ENCODE results near the gene CXCL9. TPM values are rescaled to one million over a fixed set of nuclear protein-coding genes. Genes with fewer than 3 reads are reported as not detected.

CXCL9 gene
- total RNA-seq, 1 experiment from 2014 or later, result not detected

DNA sequence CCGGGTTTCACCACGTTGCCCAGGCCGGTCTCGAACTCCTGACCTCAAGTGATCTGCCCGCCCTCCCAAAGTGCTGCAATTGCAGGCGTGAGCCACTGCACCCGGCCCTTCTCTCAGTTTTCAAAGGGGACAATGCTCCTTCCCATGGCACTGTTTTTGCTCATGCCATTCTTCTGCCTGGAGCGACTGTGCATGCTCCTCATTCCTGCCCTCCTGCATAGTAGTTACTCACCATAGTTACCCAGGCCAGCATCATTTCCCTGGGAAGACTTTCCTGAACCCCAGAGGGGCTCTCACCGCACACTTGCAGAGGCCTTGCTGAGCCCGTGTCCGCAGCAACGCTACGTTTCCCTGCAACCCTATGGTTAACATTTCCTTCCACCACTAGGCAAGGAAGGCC lies 3.3 kb upstream of the CXCL9 start:
- H3K27me3 ChIP-seq (ENCODE audit: insufficient read depth, low read depth), result no peaks in the 10 kb centered on the region
- H3K79me2 ChIP-seq (ENCODE audit: low read depth), result no peaks in the 10 kb centered on the region
- ChIA-PET CTCF (no interaction called here), POLR2A (ENCODE audit: unreplicated experiment) (no interaction called here)
- H3F3A ChIP-seq (ENCODE audit: insufficient read depth, low read depth), result peaks cover 11% of the 10 kb centered on the region; the same call in 1 of the 2 replicates
- H3K27ac ChIP-seq, result no peak overlapping the region
- no peak overlapping the region for H3K4me2 ChIP-seq
- no peaks in the 10 kb centered on the region for H3K9me3 ChIP-seq (ENCODE audit: insufficient read depth, low read depth)
- BruUV-seq (replicated peaks), result no TSS peak
- H3K4me1 ChIP-seq (replicated peaks; ENCODE audit: insufficient read depth), result peaks cover 17% of the 10 kb centered on the region
- intact Hi-C loops (cut with micrococcal nuclease; ENCODE audit: unreplicated experiment), result no loop called here
- H3K36me3 ChIP-seq (ENCODE audit: low read depth), result no peaks in the 10 kb centered on the region
- no peak for DNase-seq
- no peaks in the 10 kb centered on the region for H3K9me2 ChIP-seq (ENCODE audit: insufficient read depth)
- TF ChIP-seq, protein P1, sequence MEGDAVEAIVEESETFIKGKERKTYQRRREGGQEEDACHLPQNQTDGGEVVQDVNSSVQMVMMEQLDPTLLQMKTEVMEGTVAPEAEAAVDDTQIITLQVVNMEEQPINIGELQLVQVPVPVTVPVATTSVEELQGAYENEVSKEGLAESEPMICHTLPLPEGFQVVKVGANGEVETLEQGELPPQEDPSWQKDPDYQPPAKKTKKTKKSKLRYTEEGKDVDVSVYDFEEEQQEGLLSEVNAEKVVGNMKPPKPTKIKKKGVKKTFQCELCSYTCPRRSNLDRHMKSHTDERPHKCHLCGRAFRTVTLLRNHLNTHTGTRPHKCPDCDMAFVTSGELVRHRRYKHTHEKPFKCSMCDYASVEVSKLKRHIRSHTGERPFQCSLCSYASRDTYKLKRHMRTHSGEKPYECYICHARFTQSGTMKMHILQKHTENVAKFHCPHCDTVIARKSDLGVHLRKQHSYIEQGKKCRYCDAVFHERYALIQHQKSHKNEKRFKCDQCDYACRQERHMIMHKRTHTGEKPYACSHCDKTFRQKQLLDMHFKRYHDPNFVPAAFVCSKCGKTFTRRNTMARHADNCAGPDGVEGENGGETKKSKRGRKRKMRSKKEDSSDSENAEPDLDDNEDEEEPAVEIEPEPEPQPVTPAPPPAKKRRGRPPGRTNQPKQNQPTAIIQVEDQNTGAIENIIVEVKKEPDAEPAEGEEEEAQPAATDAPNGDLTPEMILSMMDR (conservative IDR thresholded peaks at IDR 0.05), result no peak
- TF ChIP-seq EZH2 (IDR thresholded peaks at IDR 0.05; ENCODE audit: low read depth), result no peak
- H2AFZ ChIP-seq, result no peak overlapping the region
- no peaks in the 10 kb centered on the region for H4K20me1 ChIP-seq (ENCODE audit: insufficient read depth)
- no peak overlapping the region for H3K4me3 ChIP-seq

DNA sequence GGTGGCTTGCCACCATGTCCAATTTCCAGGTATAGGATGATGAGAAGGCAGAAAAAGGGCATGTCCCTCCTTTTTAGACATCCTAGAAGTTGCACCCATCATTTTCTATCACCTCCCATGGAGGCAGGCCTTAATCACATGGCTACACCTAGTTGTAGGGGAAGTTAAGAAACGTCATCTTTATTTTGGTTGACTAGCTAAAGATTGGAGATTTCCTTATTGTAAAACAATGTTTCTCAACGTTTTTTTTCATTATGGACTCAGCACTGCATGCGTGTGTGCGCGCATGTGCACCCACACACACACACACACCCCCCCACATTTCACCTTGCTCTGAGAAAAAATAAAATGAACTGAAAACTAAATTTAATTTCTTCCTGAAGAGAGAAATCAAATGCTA lies 2.0 kb upstream of the CXCL9 start:
- Histone ChIP-seq H3K36me3 (ENCODE audit: low read depth) (no peaks in the 10 kb centered on the region), H3K9me3 (ENCODE audit: insufficient read depth, low read depth) (no peaks in the 10 kb centered on the region), H2AFZ (no peak overlapping the region), H3K27ac (no peak overlapping the region), H4K20me1 (ENCODE audit: insufficient read depth) (no peaks in the 10 kb centered on the region), H3K27me3 (ENCODE audit: insufficient read depth, low read depth) (no peaks in the 10 kb centered on the region), H3K9me2 (ENCODE audit: insufficient read depth) (no peaks in the 10 kb centered on the region), H3F3A (ENCODE audit: insufficient read depth, low read depth) (peaks cover 11% of the 10 kb centered on the region; the same call in 1 of the 2 replicates), H3K4me3 (no peak overlapping the region), H3K4me1 (replicated peaks; ENCODE audit: insufficient read depth) (peaks cover 17% of the 10 kb centered on the region), H3K4me2 (no peak overlapping the region), H3K79me2 (ENCODE audit: low read depth) (no peaks in the 10 kb centered on the region)
- no TSS peak for BruUV-seq (replicated peaks)
- CTCF ChIA-PET, result no interaction called here
- intact Hi-C loops (cut with micrococcal nuclease; ENCODE audit: unreplicated experiment), result no loop called here
- no peak for DNase-seq
- no peak for TF ChIP-seq EZH2 (IDR thresholded peaks at IDR 0.05; ENCODE audit: low read depth)
- TF ChIP-seq, protein P1 (conservative IDR thresholded peaks at IDR 0.05), result no peak
- POLR2A ChIA-PET (ENCODE audit: unreplicated experiment), result no interaction called here

DNA sequence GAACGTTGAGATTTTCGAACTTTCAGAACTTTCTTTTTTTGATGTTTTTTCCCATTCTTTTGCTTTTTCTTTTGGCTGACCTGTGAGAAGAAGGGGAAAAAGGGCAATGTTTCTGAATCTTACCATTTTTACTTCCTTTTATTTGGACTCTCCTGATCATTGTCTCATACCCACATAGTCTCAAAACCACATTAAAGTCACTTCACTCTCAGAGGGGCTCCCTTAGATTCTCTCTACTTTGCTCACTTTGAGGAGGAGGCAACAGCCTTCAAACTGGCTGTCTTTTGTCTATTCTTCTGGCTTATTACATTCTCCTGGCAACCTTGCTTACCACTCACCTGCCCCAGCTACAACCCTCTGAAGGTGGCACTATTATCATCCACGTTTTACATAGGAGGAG lies 3.7 kb downstream of the CXCL9 start:
- no peak for TF ChIP-seq EZH2 (IDR thresholded peaks at IDR 0.05; ENCODE audit: low read depth)
- TF ChIP-seq, protein P1 (conservative IDR thresholded peaks at IDR 0.05), result no peak
- no TSS peak for BruUV-seq (replicated peaks)

More for the DNA sequence above, 3.7 kb downstream of the CXCL9 start:
- Histone ChIP-seq H4K20me1 (ENCODE audit: insufficient read depth) (no peaks in the 10 kb centered on the region), H3K79me2 (ENCODE audit: low read depth) (no peaks in the 10 kb centered on the region), H3K36me3 (ENCODE audit: low read depth) (no peaks in the 10 kb centered on the region), H2AFZ (no peak overlapping the region), H3K4me3 (no peak overlapping the region), H3K27me3 (ENCODE audit: insufficient read depth, low read depth) (no peaks in the 10 kb centered on the region), H3K4me2 (no peak overlapping the region), H3F3A (ENCODE audit: insufficient read depth, low read depth) (peaks cover 11% of the 10 kb centered on the region; the same call in 1 of the 2 replicates), H3K27ac (no peak overlapping the region), H3K9me2 (ENCODE audit: insufficient read depth) (no peaks in the 10 kb centered on the region), H3K4me1 (replicated peaks; ENCODE audit: insufficient read depth) (peaks cover 21% of the 10 kb centered on the region), H3K9me3 (ENCODE audit: insufficient read depth, low read depth) (no peaks in the 10 kb centered on the region)
- CTCF ChIA-PET, result no interaction called here
- intact Hi-C loops (cut with micrococcal nuclease; ENCODE audit: unreplicated experiment), result no loop called here
- POLR2A ChIA-PET (ENCODE audit: unreplicated experiment), result no interaction called here
- no peak for DNase-seq

Data from PC-9 (cell line).